Subcutaneous adipose tissue (tissue), 4 donors: Measurements from ENCODE around the gene MAP2K3. TPM values are rescaled to one million over a fixed set of nuclear protein-coding genes. Genes with fewer than 3 reads are reported as not detected.

Experiments
- CTCF ChIP-seq: fragments of 450-650 bp; IDR thresholded peaks from one replicate; pipeline ENCODE4 v1.5.1; 2016; ENCODE audit warnings: low read depth, mild to moderate bottlenecking, control low read depth, antibody characterized with exemption, moderate library complexity
- total RNA-seq, 4 donors: library from RNA; depleted of rRNA; stranded (reverse); fragments of >200 nt; gene quantifications; one replicate each; pipeline ENCODE4 v1.1.0, GENCODE V29; 2016

Gene MAP2K3
- total RNA-seq, 4 donors from 2014 or later = 17.0 to 36.2 (median 23.3) TPM

- TF ChIP-seq CTCF = no peak
Observed at GRCh38 chr17:21299981-21300600, 15.6 kb downstream of the MAP2K3 start.

DNA sequence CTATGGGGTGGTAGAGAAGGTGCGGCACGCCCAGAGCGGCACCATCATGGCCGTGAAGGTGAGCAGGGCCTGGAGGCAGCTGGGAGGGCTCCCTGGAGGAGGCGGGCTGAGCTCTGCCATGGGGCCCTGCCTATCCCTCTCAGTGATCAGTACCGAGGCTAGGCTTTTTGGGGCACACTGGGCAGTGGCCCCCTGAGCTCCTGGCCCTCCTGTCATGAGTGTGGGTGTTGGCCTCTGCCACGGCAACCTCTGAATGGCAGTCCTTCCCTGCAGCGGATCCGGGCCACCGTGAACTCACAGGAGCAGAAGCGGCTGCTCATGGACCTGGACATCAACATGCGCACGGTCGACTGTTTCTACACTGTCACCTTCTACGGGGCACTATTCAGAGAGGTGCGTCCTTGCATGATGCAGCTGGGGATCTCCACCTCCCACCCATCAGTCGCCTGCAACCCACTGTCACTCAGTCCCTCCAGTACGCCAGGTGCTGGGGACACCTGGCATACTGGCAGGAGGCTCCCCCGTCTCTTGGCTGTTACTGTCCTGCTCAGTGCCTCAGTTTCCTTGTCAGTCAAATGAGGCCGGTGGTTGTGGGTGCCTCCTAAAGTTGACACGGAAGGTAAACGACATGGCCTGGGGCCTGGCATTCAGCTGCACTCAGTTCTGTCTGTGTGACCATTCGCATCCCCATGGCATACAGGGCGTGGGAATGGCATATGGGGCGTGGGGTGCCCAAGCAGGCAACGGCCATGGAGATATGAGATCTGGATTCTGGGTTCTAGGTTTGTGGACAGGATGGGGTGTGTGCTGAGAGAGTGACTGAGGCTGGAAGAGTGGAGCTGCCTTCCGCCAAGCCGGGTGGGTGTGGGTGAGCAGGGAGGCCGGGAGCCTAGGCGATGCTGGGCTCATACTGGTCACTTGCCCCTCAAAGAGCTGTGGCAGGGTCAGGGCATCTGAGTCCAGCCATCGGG, 16.4 kb downstream of the MAP2K3 start:
- TF ChIP-seq CTCF = no peak

GRCh38 chr17:21301593-21302550, 17.4 kb downstream of the MAP2K3 start:
- no peak for TF ChIP-seq CTCF

GRCh38 chr17:21302711-21303425, 18.4 kb downstream of the MAP2K3 start:
- TF ChIP-seq CTCF = no peak

DNA sequence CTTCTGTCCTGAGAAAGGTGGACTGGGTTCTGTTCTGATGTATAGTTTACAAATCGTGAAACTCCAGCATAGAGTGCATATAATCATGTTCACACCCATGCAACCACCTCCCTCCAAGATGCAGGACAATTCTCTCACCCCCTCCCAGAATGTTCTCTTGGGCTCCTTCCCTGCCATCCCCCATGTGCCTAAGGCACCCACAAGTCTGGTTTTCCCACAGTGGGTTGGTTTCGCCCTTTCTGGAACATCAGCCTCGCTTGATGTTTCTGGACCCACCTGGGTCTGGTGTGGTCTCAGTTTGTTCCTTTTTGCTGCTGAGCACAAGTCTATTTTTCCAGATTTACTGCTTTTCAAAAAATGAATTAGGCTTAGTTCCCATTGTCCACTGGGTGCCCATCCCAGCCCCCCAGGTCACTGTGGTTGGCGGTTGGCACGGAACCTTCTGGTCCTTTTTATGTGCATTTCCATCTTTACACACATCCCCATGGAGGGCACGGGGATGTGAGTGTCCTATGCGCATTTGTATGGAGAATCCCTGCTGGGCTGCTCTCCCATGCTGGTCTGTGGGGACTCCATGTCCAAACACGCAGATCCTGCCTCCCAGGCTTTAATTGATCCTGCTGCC, 19.0 kb downstream of the MAP2K3 start:
- TF ChIP-seq CTCF = no peak

- TF ChIP-seq CTCF = no peak
Observed at GRCh38 chr17:21304091-21304490, 19.6 kb downstream of the MAP2K3 start.
